Measurements from ENCODE around the gene GPX4.
"Not testable (repeated sequence)": the region's sequence is repeated elsewhere in the genome, so short reads cannot be mapped to it uniquely, and the experiment has no call there.

DNA sequence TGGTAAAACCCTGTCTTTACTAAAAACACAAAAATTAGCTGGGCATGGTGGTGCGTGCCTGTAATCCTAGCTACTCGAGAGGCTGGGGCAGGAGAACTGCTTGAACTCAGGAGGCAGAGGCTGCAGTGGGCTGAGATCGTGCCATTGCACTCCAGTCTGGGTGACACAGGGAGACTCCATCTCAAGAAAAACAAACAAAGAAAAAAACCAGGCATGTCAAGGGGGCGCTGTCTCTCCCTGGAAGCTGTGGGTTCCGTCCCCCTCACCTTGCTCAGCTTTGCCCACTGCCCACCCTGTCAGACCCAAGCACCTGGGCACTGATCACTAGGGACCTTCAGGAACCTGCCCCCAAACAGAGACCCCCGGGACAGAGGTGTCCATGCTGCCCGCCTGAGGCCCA is 25.3 kb downstream of the GPX4 start:
- peak; percentile 14; the same call in 1 of the 2 replicates for TF ChIP-seq CTCF (conservative IDR thresholded peaks at IDR 0.05; ENCODE audit: low read length)
- not testable (repeated sequence) for TF ChIP-seq EZH2phosphoT487 (IDR thresholded peaks at IDR 0.05; ENCODE audit: borderline replicate concordance)
